ENCODE data around the gene CASKIN1. TPM values are rescaled to one million over a fixed set of nuclear protein-coding genes. Genes with fewer than 3 reads are reported as not detected.

Gene CASKIN1
- total and polyA plus RNA-seq, 2 of the 8 experiments (the other 6 are each of a cell fraction or from before 2014, with no cell fraction given) = 1.2 to 6.4 TPM

DNA sequence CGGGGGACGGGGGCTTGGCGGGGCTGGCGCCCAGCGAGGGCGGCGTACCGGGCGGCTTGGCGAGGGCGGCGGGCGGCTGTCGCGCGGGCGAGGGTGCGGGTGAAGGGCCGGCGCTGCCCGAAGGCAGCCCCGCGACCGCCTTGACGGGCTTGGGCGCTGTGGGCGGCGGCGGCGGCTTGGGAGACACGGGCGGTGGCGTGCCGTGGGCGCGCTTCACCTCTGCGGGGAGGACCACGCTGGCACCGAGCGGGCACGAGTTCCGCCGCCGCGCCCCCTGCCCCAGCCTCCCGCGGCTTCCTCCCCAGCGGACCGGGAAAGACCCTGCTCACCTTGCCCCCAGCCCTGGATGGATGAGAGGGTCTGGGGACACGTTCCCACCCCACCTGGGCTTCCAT is 17.3 kb downstream of the CASKIN1 start:
- H2BK15ac ChIP-seq (ENCODE audit: low read length) = no peak overlapping the region
- no peak overlapping the region for H2AFZ ChIP-seq (ENCODE audit: low read length)
- H3K79me1 ChIP-seq (ENCODE audit: low read depth, low read length) = no peaks in the 10 kb centered on the region
- H3K9ac ChIP-seq (replicated peaks in 1 of 4; ENCODE audit: extremely low read depth in 1 of 4, low read depth in 3 of 4, low read length in 3 of 4) = no peak overlapping the region
- ChIA-PET CTCF (ENCODE audit: partially characterized antibody) (no interaction called here), POLR2A (ENCODE audit: partially characterized antibody) (interaction anchor here (0.8 to 1.8 kb wide), 2 partner anchors 73 to 107 kb away, joined by 3 to 5 read pairs; partner anchors contain the start of gene ECI1)
- H2BK20ac ChIP-seq (ENCODE audit: low read length) = no peak overlapping the region
- H4K20me1 ChIP-seq (replicated peaks in 1 of 2; ENCODE audit: control insufficient read depth in 1 of 2, insufficient read depth in 2 of 2, low read length in 2 of 2) = peaks cover 2 to 16% of the 10 kb centered on the region in 2 experiments
- no peak overlapping the region for H3K14ac ChIP-seq (ENCODE audit: insufficient read length)
- H3K4me3 ChIP-seq (ENCODE audit: extremely low read depth in 1 of 4, insufficient read depth in 2 of 4, low read depth in 3 of 4, low read length in 4 of 4) = peak overlapping the region in 1 of 4 experiments; percentile 26; a peak in 2 of 8 replicates
- no peaks in the 10 kb centered on the region for H3K79me2 ChIP-seq (ENCODE audit: control insufficient read depth in 1 of 2, insufficient read depth in 2 of 2, low read length in 2 of 2)
- H3K18ac ChIP-seq (ENCODE audit: extremely low read depth, low read length) = no peak overlapping the region
- H3K4me1 ChIP-seq (replicated peaks in 1 of 4; ENCODE audit: control insufficient read depth in 3 of 4, insufficient read depth in 4 of 4, low read length in 3 of 4) = peaks cover 0 to 7% (median 2%) of the 10 kb centered on the region in 4 experiments; a peak in 4 of 7 replicates
- no peak overlapping the region for H3K56ac ChIP-seq (replicated peaks; ENCODE audit: insufficient read length, low read depth, low read length)
- H3K27ac ChIP-seq (ENCODE audit: low read depth, low read length) = no peak overlapping the region
- FAIRE-seq (no peak), DNase-seq (ENCODE audit: low read depth in 1 of 2, low spot score in 2 of 2) (no peak)
- no peaks in the 10 kb centered on the region; a peak in 1 of 7 replicates for H3K27me3 ChIP-seq (replicated peaks in 1 of 4; ENCODE audit: control insufficient read depth in 3 of 4, extremely low read depth in 1 of 4, insufficient read depth in 3 of 4, low read length in 3 of 4)
- no peak overlapping the region for H2BK120ac ChIP-seq (replicated peaks; ENCODE audit: low read depth, low read length)
- no peak overlapping the region for H4K5ac ChIP-seq (ENCODE audit: insufficient read length, low read depth, low read length)
- no peak overlapping the region for H3K23ac ChIP-seq (ENCODE audit: insufficient read length)
- H3K4ac ChIP-seq (replicated peaks; ENCODE audit: insufficient read length, low read depth, low read length) = no peak overlapping the region
- H3K23me2 ChIP-seq (ENCODE audit: low read depth, low read length) = peaks cover 2% of the 10 kb centered on the region; the same call in 1 of the 2 replicates
- H2AK5ac ChIP-seq (ENCODE audit: low read depth, low read length) = no peak overlapping the region
- TF ChIP-seq, protein P1, sequence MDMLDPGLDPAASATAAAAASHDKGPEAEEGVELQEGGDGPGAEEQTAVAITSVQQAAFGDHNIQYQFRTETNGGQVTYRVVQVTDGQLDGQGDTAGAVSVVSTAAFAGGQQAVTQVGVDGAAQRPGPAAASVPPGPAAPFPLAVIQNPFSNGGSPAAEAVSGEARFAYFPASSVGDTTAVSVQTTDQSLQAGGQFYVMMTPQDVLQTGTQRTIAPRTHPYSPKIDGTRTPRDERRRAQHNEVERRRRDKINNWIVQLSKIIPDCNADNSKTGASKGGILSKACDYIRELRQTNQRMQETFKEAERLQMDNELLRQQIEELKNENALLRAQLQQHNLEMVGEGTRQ (IDR thresholded peaks at IDR 0.05; ENCODE audit: low read length) = no peak
- TF ChIP-seq CBX8 (IDR thresholded peaks at IDR 0.05; ENCODE audit: borderline replicate concordance, low read depth, low read length) (no peak), CHD1 (IDR thresholded peaks at IDR 0.05; ENCODE audit: low read depth, low read length) (no peak), SIN3A (conservative IDR thresholded peaks at IDR 0.05 in 1 of 2, IDR thresholded peaks at IDR 0.05 in 1 of 2; ENCODE audit: low read depth in 1 of 2, low read length in 2 of 2) (no peak), BRCA1 (IDR thresholded peaks at IDR 0.05; ENCODE audit: low read depth, low read length) (no peak), FOSL1 (IDR thresholded peaks at IDR 0.05; ENCODE audit: insufficient read depth, low read depth, low read length) (no peak)
- H3K4me2 ChIP-seq (ENCODE audit: insufficient read depth in 1 of 2, low read depth in 2 of 2, low read length in 2 of 2) = peak overlapping the region; percentile 28 to 38; a peak in 2 of 4 replicates
- H4K8ac ChIP-seq (ENCODE audit: extremely low read depth, insufficient read depth, low read length) = no peak overlapping the region
- no peaks in the 10 kb centered on the region for H3K9me3 ChIP-seq (ENCODE audit: insufficient read depth in 2 of 2, low read depth in 1 of 2, low read length in 1 of 2)
- H2BK12ac ChIP-seq (ENCODE audit: low read depth, low read length) = no peak overlapping the region
- peaks cover 11 to 37% (median 20%) of the 10 kb centered on the region in 4 experiments; a peak in 7 of 8 replicates for H3K36me3 ChIP-seq (ENCODE audit: control insufficient read depth in 2 of 4, insufficient read depth in 4 of 4, low read length in 3 of 4)
- H4K91ac ChIP-seq (replicated peaks; ENCODE audit: insufficient read length, low read length) = no peak overlapping the region
- 80% methylated on average over 3 of the region's 50 CpGs; no CpG with 5 or more reads in 1 of the 2 experiments for WGBS, 2 experiments (ENCODE audit: extremely low coverage in 1 of 2, insufficient coverage in 1 of 2, insufficient read length in 1 of 2, insufficient replicate concordance in 2 of 2, low coverage in 1 of 2, low lambda C conversion rate in 2 of 2, missing lambda C conversion rate in 1 of 2)
- H2BK5ac ChIP-seq (ENCODE audit: low read depth, low read length) = no peak overlapping the region

All from H1 (cell line).